Mucosa of descending colon (tissue), 3 donors: ENCODE measurements around the gene OR2K2. TPM values are rescaled to one million over a fixed set of nuclear protein-coding genes. Genes with fewer than 3 reads are reported as not detected.

ENCODE experiments used
- total RNA-seq, 3 donors: library from RNA; stranded (reverse); fragmentation: NEBNext Ultra II Directional in 2 of 3; extraction: Animal tissue kit (Norgen Biotek cat#: 25700) in 2 of 3; gene quantifications; one replicate each; pipeline versions ENCODE4 v1.2.1 to v1.2.4, GENCODE V29; 2021 to 2023
- donor health status: DM: no; HTN: no; CAD: no; lungs with moderate emphysema.
- donor health status: DM: no; HTN: no; CAD: no.
- donor health status: DM: no; HTN: yes; CAD: no.

OR2K2 gene
- total RNA-seq, 3 donors from 2014 or later, result not detected

Other genes starting within 250 kb of the OR2K2 start
- 100 to 1,000 TPM in 1 of 3 donors, 10 to 100 TPM in 2; 77.4 to 102 (median 82.8) TPM for gene ECPAS, start 154.2 kb upstream of the OR2K2 start, total RNA-seq
- 10 to 100 TPM in 1 of 3 donors, 1 to 10 TPM in 2; 1.3 to 27.4 (median 2.0) TPM for gene ZNF483, start 195.0 kb upstream of the OR2K2 start, total RNA-seq